BLaER1 treated with 17β-estradiol and CSF1 and Interleukin-3, amounts not matched to agents 10 nM and 100 nM (cell line): ENCODE results near the gene HOXA10.
A peak's percentile ranks its signal among the peaks of the same experiment; 100 is the strongest.

Experiments used
- H3K27ac ChIP-seq, 11 experiments: shearing (Covaris generic); formaldehyde crosslinking; 2 replicates each; pipeline ENCODE4 v1.8.1; 2022
- H3K27me3 ChIP-seq, 11 experiments: shearing (Covaris generic); formaldehyde crosslinking; 2 replicates each; pipeline ENCODE4 v1.8.1; 2022
- H3K36me3 ChIP-seq, 11 experiments: shearing (Covaris generic); formaldehyde crosslinking; 2 replicates each; pipeline ENCODE4 v1.8.1; 2022
- H3K4me1 ChIP-seq, 10 experiments: shearing (Covaris generic); formaldehyde crosslinking; 2 replicates each; pipeline ENCODE4 v1.8.1; 2022
- H3K4me2 ChIP-seq, 11 experiments: shearing (Covaris generic); formaldehyde crosslinking; 2 replicates each; pipeline ENCODE4 v1.8.1; 2022
- H3K4me3 ChIP-seq, 10 experiments: shearing (Covaris generic); formaldehyde crosslinking; 2 replicates each; pipeline ENCODE4 v1.8.1; 2022
- H3K9ac ChIP-seq, 11 experiments: shearing (Covaris generic); formaldehyde crosslinking; 2 replicates each; pipeline ENCODE4 v1.8.1; 2022
- H3K9me3 ChIP-seq, 11 experiments: shearing (Covaris generic); formaldehyde crosslinking; replicated peaks in 1 of 11; 2 replicates each; pipeline ENCODE4 v1.8.1; 2022
- H4K20me1 ChIP-seq, 11 experiments: shearing (Covaris generic); formaldehyde crosslinking; 2 replicates each; pipeline ENCODE4 v1.8.1; 2022
- Cebpa-rat ChIP-seq, 11 experiments: shearing (Covaris generic); IDR thresholded peaks; 2 replicates each; pipeline ENCODE4 v1.8.1; 2022

The HOXA10 gene

GRCh38 chr7:27207348-27207985, 33.3 kb upstream of the HOXA10 start:
- Histone ChIP-seq H3K4me3 (no peak overlapping the region), H3K9ac (no peak overlapping the region), H3K27ac (no peak overlapping the region), H3K4me1 (peaks cover 0 to 18% (median 0%) of the 10 kb centered on the region in 10 experiments; a peak in 7 of 20 replicates), H3K4me2 (peak overlapping the region in 3 of 11 experiments; percentile 31 to 64 (median 42); a peak in 4 of 22 replicates), H3K36me3 (no peaks in the 10 kb centered on the region), H3K27me3 (peaks cover 96 to 100% (median 100%) of the 10 kb centered on the region in 11 experiments), H4K20me1 (peaks cover 0 to 42% (median 25%) of the 10 kb centered on the region in 11 experiments; a peak in 16 of 22 replicates), H3K9me3 (peaks cover 0 to 14% (median 9%) of the 10 kb centered on the region in 11 experiments; a peak in 11 of 22 replicates)
- TF ChIP-seq Cebpa-rat (IDR thresholded peaks at IDR 0.05) = no peak

DNA sequence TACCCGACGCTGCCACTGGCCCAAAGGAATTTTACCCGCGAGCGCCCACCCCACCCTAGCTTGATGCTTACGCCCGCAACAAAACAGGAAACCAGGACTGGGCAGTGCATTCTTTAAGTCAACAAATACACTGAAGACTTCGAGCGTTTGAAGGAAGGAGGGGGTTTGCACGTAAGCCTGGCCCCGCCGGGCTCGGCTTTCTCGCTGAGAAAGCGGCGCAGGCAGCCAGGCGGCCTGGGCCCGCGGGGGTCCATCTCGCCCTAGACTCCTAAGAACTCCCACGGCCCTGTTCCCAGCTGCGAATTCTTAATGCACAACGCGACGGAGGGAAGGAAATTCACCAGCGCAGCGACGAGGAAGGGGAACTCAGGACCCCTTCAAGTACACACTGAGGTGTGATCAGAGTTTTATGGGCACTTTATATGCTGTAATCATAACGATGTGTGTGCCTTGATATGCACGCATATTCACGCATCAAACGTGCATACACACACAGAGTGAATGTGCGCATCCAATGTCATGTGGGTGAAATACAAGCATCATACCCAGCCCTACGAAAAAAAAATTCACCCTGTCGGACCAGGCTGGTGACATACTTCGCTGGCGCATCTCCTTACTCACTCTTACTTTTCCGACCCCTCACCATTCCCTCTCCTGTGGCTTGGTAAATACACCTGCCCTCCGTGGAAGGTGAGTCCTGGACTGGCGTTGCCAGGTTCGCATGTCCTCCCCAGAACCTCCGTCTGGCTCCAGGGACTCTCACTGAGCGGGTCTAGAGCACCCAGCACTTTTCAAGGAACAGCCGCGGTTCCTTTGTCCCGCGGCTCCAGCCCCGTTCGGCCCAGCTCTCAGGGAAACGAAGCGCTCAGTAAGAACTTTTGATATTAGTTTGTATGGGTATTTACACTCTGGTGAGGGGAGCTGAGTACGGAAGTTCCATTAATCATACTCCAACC, 31.5 kb upstream of the HOXA10 start:
- Histone ChIP-seq H3K4me1 (peaks cover 8 to 33% (median 12%) of the 10 kb centered on the region in 10 experiments; a peak in 18 of 20 replicates), H4K20me1 (peaks cover 0 to 61% (median 44%) of the 10 kb centered on the region in 11 experiments; a peak in 18 of 22 replicates), H3K9ac (no peak overlapping the region), H3K4me3 (no peak overlapping the region), H3K27ac (no peak overlapping the region), H3K4me2 (no peak overlapping the region), H3K9me3 (peaks cover 0 to 14% (median 9%) of the 10 kb centered on the region in 11 experiments; a peak in 11 of 22 replicates), H3K36me3 (no peaks in the 10 kb centered on the region), H3K27me3 (peaks cover 96 to 100% (median 100%) of the 10 kb centered on the region in 11 experiments)
- no peak for TF ChIP-seq Cebpa-rat (IDR thresholded peaks at IDR 0.05)

DNA sequence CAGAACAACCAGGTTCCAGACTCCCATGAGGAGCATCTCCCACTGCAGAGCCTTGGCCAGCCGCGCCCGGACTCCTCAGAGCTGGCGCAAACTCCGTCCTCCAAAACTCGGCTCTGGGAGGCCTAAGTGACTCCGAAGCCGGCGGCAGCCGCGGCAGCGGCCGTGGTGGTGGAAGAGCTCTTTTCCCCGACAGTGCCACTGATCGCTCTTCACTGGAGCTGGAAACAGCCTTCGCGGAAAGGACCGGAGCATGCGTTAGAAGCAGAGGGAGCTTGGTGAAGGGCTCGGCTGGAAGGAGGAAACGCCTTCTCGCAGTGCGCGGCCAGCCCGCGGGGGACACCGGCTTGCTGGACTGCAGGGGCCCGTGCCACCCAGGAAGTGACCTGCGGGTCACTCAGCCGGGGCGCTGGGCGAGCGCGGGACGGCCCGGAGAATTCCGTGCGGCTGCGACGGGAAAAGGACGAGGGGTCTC, 30.8 kb upstream of the HOXA10 start:
- Histone ChIP-seq H3K4me1 (peaks cover 14 to 34% (median 18%) of the 10 kb centered on the region in 10 experiments; a peak in 19 of 20 replicates), H3K27me3 (peaks cover 99 to 100% (median 100%) of the 10 kb centered on the region in 11 experiments), H3K9me3 (peaks cover 0 to 14% (median 9%) of the 10 kb centered on the region in 11 experiments; a peak in 11 of 22 replicates), H3K36me3 (no peaks in the 10 kb centered on the region), H3K4me3 (no peak overlapping the region), H3K9ac (no peak overlapping the region), H3K4me2 (no peak overlapping the region), H4K20me1 (peaks cover 0 to 68% (median 51%) of the 10 kb centered on the region in 11 experiments; a peak in 18 of 22 replicates), H3K27ac (no peak overlapping the region)
- TF ChIP-seq Cebpa-rat (IDR thresholded peaks at IDR 0.05) = no peak

DNA sequence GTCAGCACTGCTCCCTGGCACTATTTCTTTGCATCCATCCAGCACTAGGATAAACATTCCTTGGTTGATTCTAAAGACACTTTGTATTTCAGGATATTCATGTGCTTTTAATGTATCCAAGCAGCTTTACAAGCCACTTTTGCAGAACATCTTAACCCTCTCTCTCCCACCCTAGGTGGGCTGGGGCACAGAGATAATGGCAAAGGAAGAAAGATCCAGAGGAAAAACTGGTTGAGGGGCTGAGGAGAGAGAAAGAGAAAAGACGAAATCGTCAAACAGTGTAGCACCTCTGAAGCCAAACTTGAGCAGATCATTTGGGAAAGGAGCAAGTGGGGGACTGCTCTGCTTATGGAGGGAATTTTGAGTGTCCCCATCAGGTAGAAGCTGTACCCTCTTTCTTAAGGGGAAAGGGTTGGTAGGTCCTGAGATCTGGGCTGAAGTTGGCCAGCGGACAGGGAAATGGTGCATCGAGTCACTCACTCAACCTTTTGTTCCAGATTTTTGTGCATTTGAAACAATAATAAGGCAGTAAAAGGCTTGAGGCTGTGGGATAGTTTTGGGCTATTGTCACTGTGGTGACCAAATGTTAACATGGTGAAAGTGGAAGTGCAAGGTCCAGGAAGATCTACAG, 30.0 kb upstream of the HOXA10 start:
- Histone ChIP-seq H3K27me3 (peaks cover 100% of the 10 kb centered on the region in 11 experiments), H3K27ac (no peak overlapping the region)
- no peak for TF ChIP-seq Cebpa-rat (IDR thresholded peaks at IDR 0.05)

DNA sequence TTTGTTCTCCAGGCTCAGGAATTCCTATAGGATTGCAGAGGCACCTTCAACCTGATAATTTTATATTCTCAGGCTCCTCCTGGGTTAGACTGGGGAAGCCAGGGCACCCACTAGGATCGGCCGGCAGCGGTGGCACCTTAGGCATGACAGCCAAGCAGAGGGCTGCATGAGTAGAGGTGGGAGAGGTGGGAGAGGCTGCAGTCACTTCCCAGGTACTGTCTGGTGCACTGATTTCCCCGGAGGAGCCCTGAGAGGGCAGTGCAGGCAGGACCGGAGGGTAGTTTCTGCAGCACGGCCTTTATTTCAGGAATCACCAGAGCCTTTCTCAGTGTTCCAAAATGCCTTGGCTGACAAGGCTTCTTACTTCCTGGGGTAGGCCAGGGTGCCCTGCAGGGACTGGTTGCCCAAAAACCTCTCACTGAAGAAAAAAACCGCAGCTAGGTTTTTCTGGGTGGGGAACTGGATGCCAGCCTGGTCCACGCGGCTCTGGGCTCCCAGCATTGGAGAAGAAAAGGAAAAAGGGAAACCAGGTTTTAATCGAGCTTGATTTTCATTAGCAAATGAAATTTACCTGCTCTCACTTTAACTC, 29.3 kb upstream of the HOXA10 start:
- H3K4me1 ChIP-seq = peaks cover 22 to 45% (median 28%) of the 10 kb centered on the region in 10 experiments; a peak in 19 of 20 replicates
- H3K36me3 ChIP-seq = no peaks in the 10 kb centered on the region
- H3K9me3 ChIP-seq = peaks cover 0 to 14% (median 9%) of the 10 kb centered on the region in 11 experiments; a peak in 11 of 22 replicates
- peaks cover 100% of the 10 kb centered on the region in 11 experiments for H3K27me3 ChIP-seq
- no peak overlapping the region for H3K4me3 ChIP-seq
- no peak overlapping the region for H3K4me2 ChIP-seq
- H4K20me1 ChIP-seq = peaks cover 0 to 82% (median 64%) of the 10 kb centered on the region in 11 experiments; a peak in 18 of 22 replicates
- H3K9ac ChIP-seq = no peak overlapping the region
- no peak overlapping the region for H3K27ac ChIP-seq
- no peak for TF ChIP-seq Cebpa-rat (IDR thresholded peaks at IDR 0.05)

More for the DNA sequence above, 30.0 kb upstream of the HOXA10 start:
- H3K4me3 ChIP-seq = no peak overlapping the region
- H3K9ac ChIP-seq = no peak overlapping the region
- no peak overlapping the region for H3K4me2 ChIP-seq
- H3K36me3 ChIP-seq = no peaks in the 10 kb centered on the region
- peaks cover 0 to 14% (median 9%) of the 10 kb centered on the region in 11 experiments; a peak in 11 of 22 replicates for H3K9me3 ChIP-seq
- peaks cover 20 to 39% (median 25%) of the 10 kb centered on the region in 10 experiments; a peak in 19 of 20 replicates for H3K4me1 ChIP-seq
- peaks cover 0 to 76% (median 59%) of the 10 kb centered on the region in 11 experiments; a peak in 18 of 22 replicates for H4K20me1 ChIP-seq

DNA sequence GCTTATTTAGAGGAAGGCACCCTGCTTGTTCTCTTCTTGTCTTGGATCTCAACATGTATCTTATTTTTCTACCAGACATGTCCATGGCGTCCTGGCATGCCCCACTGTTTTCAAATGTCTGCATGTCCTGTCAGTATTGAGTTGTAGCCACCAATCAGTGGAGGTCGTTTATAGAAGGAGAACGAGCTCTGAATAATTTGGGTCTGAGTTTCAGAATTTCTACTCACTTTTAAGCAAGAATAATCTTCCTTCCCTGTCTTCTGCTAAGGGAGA, 28.7 kb upstream of the HOXA10 start:
- Histone ChIP-seq H3K27me3 (peaks cover 100% of the 10 kb centered on the region in 11 experiments), H3K4me1 (peaks cover 22 to 44% (median 29%) of the 10 kb centered on the region in 10 experiments; a peak in 19 of 20 replicates), H3K9me3 (peaks cover 0 to 14% (median 9%) of the 10 kb centered on the region in 11 experiments; a peak in 11 of 22 replicates), H3K27ac (no peak overlapping the region), H4K20me1 (peaks cover 0 to 84% (median 71%) of the 10 kb centered on the region in 11 experiments; a peak in 19 of 22 replicates), H3K36me3 (no peaks in the 10 kb centered on the region), H3K4me2 (no peak overlapping the region), H3K9ac (no peak overlapping the region), H3K4me3 (no peak overlapping the region)
- TF ChIP-seq Cebpa-rat (IDR thresholded peaks at IDR 0.05) = no peak

DNA sequence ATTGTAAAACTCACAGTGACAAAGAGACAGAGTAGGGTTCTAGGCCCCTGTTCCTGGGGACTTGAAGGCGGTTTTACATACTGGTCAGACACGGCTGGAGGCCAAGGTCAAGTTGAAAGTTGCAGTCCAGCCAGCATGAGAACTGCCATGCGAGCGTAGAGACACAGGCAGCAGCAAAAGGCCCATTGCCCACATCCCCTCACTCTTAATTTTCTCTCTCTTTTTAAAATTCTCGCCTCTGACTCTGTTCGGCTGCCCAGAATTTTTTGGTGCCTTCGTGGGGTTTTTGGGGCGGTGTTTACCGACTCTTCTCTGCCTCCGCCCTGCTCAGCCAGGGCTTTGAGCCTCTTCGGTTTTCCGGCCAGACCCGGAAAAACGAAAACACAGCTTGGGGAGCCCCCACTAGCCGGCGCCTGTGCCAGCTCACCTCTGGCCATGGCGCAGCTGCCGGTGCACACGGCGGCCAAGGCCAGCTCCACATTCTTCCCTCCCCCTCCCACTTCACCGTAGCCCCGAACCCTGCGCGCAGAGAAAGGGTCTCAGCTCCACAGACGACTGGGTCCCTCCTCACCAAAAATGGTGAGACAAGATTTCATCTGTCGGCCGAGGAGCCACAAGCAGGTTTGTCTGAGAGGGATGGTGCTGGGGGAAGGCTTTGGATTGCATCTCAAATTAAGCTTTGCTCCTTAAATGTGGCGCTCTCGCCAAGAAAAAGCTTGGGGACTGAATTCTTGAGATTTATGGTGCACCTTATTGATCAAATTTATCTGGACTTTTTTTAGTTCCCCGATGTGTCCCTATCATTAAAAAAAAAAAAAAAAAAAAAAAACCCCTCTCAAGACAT, 28.1 kb upstream of the HOXA10 start:
- peaks cover 22 to 41% (median 29%) of the 10 kb centered on the region in 10 experiments; a peak in 19 of 20 replicates for H3K4me1 ChIP-seq
- H3K9ac ChIP-seq = no peak overlapping the region
- H3K36me3 ChIP-seq = no peaks in the 10 kb centered on the region
- no peak for TF ChIP-seq Cebpa-rat (IDR thresholded peaks at IDR 0.05)
- H3K27ac ChIP-seq = no peak overlapping the region
- peaks cover 0 to 14% (median 9%) of the 10 kb centered on the region in 11 experiments; a peak in 11 of 22 replicates for H3K9me3 ChIP-seq
- H4K20me1 ChIP-seq = peaks cover 0 to 87% (median 75%) of the 10 kb centered on the region in 11 experiments; a peak in 19 of 22 replicates
- peaks cover 100% of the 10 kb centered on the region in 11 experiments for H3K27me3 ChIP-seq
- H3K4me3 ChIP-seq = peak overlapping the region in 2 of 10 experiments; percentile 65 to 71; a peak in 3 of 20 replicates
- peak overlapping the region in 3 of 11 experiments; percentile 93 to 98 (median 95); a peak in 5 of 22 replicates for H3K4me2 ChIP-seq
